ENCODE results near the gene CST9L.

The CST9L gene

GRCh38 chr20:23568320-23568970 lies at the start of gene CST9L:
TSS of gene CST9L (minus strand) at chr20:23568484. CDS start at chr20:23568450, 34 bp downstream.
- no peak for DNase-seq

GRCh38 chr20:23614163-23614562 lies 45.9 kb upstream of the CST9L start:
- DNase-seq = no peak

GRCh38 chr20:23613676-23614075 lies 45.4 kb upstream of the CST9L start:
- DNase-seq = no peak

GRCh38 chr20:23612396-23612795 lies 44.1 kb upstream of the CST9L start:
- DNase-seq = no peak

GRCh38 chr20:23609486-23610109 lies 41.3 kb upstream of the CST9L start:
- no peak for DNase-seq

GRCh38 chr20:23608251-23608846 lies 40.1 kb upstream of the CST9L start:
- DNase-seq = no peak

- no peak for DNase-seq
These were observed 39.4 kb upstream of the CST9L start for GRCh38 chr20:23607497-23608245.

GRCh38 chr20:23606652-23607049 lies 38.4 kb upstream of the CST9L start:
- no peak for DNase-seq

- DNase-seq = no peak
These were observed 37.8 kb upstream of the CST9L start, which contains the start of gene CST9 for GRCh38 chr20:23605867-23606651. TSS of gene CST9 (minus strand) at chr20:23605917. CDS start at chr20:23605864, 53 bp downstream.

GRCh38 chr20:23604306-23604705 lies 36.0 kb upstream of the CST9L start:
- DNase-seq = no peak

- DNase-seq = no peak
These were observed 35.0 kb upstream of the CST9L start for GRCh38 chr20:23603321-23603720.

GRCh38 chr20:23602699-23603098 lies 34.4 kb upstream of the CST9L start:
- DNase-seq = no peak

- peak; percentile 34 for DNase-seq
These were observed 34.0 kb upstream of the CST9L start for GRCh38 chr20:23602241-23602640.

GRCh38 chr20:23601715-23602114 lies 33.4 kb upstream of the CST9L start:
- DNase-seq = no peak

- DNase-seq = no peak
These were observed 30.2 kb upstream of the CST9L start for GRCh38 chr20:23598481-23598880.

GRCh38 chr20:23596579-23597250 lies 28.4 kb upstream of the CST9L start:
- DNase-seq = no peak

GRCh38 chr20:23595941-23596340 lies 27.7 kb upstream of the CST9L start:
- DNase-seq = no peak

GRCh38 chr20:23588434-23589403 lies 20.4 kb upstream of the CST9L start:
- DNase-seq = no peak

GRCh38 chr20:23587631-23588030 lies 19.3 kb upstream of the CST9L start:
- DNase-seq = no peak

- DNase-seq = no peak
These were observed 18.6 kb upstream of the CST9L start for GRCh38 chr20:23586735-23587525.
